HG02840 (cell line): ENCODE data around the gene EIF4G1.

ENCODE experiments used
- ATAC-seq: cut with Tn5 transposase; IDR thresholded peaks from one replicate; pipeline ENCODE4 v1.9.1; 2021; ENCODE audit warnings: mild to moderate bottlenecking, moderate library complexity, moderate number of reproducible peaks; ENCODE audit not compliant: unreplicated experiment, low FRiP score

Gene EIF4G1

DNA sequence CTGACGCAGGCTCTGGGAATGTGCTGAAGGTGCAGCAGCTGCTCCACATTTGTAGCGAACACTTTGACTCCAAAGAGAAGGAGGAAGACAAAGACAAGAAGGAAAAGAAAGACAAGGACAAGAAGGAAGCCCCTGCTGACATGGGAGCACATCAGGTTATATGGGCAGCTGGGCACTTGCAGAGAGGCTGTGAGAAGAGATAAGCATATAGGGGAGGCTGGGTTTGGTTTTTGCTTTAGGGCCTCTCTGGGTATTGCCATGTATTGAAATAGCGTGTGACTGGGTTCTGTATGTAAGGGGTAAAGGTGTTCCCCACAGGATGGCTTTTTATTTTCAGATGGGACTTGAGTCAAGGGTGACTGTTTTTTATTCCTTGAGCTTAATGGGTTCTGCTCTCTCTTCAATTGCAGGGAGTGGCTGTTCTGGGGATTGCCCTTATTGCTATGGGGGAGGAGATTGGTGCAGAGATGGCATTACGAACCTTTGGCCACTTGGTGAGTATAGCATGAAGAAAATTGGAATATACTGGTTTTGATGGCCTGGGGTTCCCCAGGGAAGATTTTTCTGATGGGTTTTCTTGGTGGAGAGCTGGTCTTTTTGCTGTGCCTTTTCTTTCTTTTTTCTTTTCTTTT, 7.9 kb upstream of the EIF4G1 start:
- ATAC-seq: no peak

DNA sequence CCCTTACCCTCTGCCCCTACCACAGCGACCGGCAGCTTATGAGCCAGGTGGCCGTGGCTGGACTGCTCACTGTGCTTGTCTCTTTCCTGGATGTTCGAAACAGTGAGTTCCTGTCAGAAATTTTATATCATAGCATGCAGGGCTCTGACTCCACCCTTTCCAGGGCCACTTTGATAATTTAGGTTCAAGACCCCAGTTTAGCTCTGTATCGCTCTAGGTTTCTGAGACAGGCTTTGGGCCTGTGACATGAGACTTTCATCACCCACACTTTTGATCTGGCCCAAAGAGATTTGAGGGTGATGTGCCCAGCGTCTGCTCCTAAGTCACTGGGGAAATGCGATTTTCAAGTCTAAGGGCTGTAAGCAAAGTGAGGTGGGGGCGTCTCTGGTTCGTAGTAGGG, 6.5 kb upstream of the EIF4G1 start:
- no peak for ATAC-seq

DNA sequence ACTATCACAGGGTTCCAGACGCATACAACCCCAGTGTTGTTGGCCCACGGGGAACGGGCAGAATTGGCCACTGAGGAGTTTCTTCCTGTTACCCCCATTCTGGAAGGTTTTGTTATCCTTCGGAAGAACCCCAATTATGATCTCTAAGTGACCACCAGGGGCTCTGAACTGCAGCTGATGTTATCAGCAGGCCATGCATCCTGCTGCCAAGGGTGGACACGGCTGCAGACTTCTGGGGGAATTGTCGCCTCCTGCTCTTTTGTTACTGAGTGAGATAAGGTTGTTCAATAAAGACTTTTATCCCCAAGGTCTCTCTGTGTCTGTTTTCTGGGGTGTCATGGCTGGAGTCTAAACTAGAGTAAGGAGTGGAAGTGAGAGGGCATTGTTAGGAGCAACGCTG, 5.7 kb upstream of the EIF4G1 start:
- no peak for ATAC-seq

DNA sequence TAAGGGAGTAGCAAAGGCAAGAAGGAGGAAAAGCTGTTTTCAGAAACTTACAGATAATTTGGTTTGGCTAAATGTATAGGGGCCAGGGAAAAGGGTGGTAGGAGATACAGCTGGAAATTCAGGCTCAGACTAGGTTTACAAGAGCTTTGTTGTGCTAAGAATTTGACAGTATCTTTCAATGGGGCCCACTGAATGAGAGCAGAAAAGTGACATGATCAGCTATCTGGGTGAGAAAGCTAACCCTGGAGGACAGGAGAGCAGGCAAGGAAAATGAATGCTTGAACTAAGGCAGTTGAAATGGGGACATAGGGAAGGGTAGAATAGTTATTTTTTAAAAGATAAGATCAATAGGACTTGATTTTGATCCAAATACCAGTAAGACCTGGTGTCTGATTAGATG, 2.8 kb upstream of the EIF4G1 start:
- ATAC-seq: no peak

DNA sequence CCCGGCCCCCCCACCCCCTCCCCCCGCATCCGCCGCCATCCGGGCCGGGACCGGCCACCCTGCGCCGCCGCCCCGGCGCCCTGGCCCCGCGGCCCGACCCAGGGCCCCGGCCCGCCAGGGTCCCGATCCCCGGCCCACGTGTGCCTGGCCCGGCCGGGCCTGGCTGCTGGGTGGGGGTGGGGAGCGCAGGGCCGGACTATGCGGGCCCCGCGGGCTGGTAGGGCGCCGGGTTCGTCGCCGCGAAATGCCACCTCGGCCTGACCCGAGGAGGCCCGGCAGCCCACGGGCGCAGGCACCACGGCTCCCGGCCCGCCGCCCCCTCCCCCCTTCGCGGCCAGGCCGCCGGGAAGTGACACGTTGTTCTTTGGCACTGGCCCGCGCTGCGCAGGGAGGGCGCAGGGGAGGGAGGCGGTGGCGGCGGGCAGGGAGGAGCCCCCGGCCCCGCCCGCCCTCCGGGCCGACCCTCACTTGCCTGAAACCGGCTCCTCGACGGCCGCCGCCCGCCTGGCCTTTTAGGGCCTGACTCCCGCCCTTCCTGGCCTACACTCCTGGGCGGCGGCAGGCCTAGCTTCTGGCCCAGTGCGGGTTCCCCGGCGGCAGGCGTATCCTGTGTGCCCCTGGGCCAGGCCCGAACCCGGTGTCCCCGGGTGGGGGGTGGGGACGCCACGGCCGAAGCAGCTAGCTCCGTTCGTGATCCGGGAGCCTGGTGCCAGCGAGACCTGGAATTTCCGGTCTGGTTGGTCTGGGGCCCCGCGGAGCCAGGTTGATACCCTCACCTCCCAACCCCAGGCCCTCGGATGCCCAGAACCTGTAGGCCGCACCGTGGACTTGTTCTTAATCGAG, 515 bp downstream of the EIF4G1 start:
- peak; percentile 30 for ATAC-seq

DNA sequence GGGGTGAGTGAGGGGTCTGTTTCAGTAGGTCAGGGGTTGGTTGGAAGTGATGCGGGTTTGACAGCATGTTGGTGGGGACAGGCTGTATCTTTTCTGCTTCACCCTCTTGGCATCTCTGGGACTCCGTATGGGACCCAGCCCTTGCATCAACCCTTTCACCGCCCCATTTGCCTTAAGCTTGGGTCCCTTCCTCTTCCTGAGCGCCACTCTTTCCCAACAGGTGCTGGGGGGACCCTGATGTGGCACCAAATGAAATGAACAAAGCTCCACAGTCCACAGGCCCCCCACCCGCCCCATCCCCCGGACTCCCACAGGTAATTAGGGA, 1.1 kb downstream of the EIF4G1 start:
- ATAC-seq: no peak

DNA sequence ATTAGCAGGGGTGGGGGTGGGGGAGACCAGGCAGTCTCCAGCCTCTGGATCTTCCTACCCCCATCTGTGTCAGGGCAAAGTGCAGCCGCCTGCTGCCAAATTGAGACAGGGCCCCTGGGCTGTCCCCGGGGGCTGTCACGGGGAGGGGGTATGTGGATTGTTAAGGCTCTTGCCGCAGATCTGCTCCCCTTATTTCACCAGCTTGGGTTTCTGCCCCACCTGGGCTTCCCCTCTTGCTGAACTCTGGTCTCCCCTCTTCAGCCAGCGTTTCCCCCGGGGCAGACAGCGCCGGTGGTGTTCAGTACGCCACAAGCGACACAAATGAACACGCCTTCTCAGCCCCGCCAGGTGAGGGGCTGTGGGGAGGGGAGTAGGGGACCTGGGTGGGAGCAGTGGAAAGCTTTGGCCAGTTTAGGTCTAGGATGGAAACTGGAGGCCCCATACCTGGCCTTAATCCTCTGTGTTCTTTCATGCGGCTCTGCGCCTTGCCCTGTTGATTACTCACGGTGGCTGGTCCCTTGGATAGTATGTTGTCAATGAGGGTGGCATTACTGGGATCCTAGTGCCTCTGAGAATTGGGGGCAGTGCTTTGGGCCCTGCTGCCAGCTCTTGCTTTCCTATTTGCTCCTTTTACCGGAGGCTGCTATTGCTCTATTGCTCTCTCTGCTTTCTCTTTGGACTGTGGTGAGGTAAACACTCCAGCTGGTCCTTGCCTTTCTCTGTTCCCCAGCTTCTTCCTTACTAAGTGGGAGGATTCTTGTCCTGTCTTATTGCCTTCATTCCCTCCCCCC, 1.7 kb downstream of the EIF4G1 start:
- ATAC-seq: no peak

DNA sequence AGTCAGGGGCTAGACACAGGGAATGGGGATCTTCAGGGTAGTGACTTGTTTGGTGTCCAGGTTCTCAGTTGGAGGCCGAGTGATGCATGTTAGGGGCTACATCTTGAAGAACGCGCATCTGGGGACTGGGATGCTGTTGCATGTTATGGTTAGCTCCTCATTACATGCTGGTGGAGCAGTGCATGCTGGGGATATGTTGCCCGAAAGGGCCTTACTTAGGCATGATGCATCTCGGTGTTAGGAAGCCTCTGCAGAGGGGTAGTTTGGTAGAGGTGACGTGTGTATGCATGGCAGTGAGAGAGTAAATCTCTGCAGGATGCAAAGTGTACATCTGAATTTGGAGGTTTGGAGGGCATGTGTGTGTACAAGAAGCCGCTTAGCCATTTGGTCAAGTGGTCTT, 2.4 kb downstream of the EIF4G1 start:
- ATAC-seq: no peak

DNA sequence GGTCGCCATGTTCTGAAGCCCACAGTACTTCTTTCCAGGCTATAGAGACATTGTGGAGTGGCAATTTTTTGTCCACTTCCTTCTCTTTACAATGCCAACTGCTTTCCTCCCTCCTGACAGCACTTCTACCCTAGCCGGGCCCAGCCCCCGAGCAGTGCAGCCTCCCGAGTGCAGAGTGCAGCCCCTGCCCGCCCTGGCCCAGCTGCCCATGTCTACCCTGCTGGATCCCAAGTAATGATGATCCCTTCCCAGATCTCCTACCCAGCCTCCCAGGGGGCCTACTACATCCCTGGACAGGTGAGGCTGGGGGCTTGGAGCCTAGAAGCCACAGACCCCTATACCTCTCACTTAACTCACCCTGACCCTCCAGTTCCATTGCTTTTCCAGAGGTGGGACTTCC, 2.8 kb downstream of the EIF4G1 start:
- no peak for ATAC-seq

DNA sequence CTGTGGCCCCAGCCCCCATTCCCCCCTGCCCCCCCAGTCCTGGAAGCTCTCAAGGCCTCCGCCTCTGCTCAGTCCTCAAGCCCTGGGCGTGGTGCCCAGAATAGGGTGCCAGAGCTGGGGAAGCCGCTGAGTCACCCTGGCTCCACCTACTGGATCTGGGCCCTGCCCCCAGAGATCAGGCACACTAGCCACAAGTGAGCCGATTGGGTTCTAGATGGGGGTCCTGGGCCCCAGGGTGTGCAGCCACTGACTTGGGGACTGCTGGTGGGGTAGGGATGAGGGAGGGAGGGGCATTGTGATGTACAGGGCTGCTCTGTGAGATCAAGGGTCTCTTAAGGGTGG, 5.7 kb downstream of the EIF4G1 start:
- no peak for ATAC-seq

DNA sequence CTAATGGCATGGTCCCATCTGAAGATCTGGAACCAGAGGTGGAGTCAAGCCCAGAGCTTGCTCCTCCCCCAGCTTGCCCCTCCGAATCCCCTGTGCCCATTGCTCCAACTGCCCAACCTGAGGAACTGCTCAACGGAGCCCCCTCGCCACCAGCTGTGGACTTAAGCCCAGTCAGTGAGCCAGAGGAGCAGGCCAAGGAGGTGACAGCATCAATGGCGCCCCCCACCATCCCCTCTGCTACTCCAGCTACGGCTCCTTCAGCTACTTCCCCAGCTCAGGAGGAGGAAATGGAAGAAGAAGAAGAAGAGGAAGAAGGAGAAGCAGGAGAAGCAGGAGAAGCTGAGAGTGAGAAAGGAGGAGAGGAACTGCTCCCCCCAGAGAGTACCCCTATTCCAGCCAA, 7.3 kb downstream of the EIF4G1 start:
- no peak for ATAC-seq

DNA sequence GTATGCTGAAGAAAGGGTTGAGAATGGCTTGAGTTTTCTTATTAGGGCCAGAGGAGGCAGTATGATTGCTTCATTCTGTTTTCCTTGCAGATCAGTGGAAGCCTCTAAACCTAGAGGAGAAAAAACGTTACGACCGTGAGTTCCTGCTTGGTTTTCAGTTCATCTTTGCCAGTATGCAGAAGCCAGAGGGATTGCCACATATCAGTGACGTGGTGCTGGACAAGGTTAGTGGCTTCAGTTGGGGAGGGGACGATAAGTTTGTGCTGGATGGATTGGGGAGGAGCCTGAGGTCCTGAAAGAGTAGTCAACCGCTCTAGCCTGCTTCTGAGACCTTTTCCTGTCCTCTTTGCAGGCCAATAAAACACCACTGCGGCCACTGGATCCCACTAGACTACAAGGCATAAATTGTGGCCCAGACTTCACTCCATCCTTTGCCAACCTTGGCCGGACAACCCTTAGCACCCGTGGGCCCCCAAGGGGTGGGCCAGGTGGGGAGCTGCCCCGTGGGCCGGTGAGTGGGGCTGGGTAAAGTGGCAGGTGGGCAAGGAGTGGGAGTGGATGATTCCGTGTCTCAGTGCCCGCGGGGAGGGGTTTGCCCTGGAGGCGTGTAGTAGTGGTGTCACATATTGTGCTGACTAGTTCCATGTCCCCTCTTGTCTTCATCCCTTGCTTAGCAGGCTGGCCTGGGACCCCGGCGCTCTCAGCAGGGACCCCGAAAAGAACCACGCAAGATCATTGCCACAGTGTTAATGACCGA, 8.5 kb downstream of the EIF4G1 start:
- no peak for ATAC-seq

DNA sequence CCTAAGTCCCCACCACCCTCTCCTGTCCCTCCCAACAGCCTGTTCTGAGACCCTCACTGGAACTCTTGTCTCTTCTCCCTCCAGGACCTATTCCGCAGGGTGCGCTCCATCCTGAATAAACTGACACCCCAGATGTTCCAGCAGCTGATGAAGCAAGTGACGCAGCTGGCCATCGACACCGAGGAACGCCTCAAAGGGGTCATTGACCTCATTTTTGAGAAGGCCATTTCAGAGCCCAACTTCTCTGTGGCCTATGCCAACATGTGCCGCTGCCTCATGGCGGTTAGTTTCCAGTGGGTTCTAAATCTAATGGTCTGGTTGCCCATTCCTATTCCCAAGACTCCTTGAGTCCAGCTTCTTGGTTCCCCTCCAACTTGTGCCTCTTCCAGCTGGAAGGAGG, 9.3 kb downstream of the EIF4G1 start:
- no peak for ATAC-seq

DNA sequence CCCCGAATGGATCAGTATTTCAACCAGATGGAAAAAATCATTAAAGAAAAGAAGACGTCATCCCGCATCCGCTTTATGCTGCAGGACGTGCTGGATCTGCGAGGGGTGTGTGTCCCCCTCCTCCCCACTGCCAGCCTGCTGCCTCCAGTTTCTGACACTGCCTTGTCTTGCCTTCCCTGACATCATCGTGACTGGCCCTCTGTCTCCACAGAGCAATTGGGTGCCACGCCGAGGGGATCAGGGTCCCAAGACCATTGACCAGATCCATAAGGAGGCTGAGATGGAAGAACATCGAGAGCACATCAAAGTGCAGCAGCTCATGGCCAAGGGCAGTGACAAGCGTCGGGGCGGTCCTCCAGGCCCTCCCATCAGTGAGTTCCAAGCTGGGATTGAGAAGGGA, 10.9 kb downstream of the EIF4G1 start:
- ATAC-seq: no peak

DNA sequence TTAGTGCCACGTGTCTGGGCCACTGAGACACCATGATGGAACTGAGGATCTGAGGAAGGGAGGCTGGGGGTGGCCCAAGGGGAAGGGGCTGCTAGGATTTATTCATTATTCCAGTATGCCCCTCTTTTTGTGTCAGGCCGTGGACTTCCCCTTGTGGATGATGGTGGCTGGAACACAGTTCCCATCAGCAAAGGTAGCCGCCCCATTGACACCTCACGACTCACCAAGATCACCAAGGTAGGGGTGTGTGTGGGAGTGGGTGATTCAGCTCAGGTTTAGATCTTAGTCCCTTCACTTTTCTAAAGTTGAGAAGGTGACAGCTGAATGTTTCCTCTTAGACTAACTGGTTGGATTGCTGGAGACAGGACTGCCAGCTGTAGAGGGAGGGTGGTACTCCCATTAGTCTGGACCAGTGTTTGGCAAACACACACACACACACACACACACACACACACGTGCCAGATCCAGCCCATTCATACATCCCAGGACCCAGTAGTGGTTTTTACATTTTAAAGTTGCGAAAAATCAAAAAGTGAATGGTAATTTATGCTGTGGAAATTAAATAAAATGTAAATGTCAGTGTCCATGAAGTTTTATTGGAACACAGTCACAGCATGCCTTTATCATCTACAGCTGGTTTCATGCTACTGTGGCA, 11.4 kb downstream of the EIF4G1 start:
- no peak for ATAC-seq

DNA sequence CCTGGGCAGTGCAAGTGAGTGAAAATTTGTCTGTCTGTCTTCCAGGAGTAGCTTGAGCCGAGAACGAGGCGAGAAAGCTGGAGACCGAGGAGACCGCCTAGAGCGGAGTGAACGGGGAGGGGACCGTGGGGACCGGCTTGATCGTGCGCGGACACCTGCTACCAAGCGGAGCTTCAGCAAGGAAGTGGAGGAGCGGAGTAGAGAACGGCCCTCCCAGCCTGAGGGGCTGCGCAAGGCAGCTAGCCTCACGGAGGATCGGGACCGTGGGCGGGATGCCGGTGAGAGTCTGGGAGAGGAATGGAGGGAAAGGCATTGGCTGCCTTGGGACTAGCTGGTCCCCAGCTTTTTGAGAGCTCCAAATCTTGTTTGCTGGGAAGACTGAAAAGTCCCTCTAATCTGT, 12.8 kb downstream of the EIF4G1 start:
- no peak for ATAC-seq

DNA sequence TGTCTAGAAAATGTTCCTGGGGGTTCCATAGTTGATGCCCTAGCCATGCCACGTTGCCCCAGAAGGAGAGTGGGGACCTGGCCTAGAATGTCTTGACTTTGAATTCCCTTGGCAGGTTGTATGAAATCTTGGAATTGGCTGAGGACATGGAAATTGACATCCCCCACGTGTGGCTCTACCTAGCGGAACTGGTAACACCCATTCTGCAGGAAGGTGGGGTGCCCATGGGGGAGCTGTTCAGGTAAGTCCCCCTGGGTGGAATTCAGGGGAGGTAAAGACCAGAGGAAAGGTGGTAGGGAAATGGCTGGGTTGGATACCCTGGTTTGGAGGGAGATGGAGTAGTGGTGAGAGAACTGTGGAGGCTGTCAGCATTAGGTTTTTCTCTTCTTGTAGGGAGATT, 14.1 kb downstream of the EIF4G1 start:
- no peak for ATAC-seq

DNA sequence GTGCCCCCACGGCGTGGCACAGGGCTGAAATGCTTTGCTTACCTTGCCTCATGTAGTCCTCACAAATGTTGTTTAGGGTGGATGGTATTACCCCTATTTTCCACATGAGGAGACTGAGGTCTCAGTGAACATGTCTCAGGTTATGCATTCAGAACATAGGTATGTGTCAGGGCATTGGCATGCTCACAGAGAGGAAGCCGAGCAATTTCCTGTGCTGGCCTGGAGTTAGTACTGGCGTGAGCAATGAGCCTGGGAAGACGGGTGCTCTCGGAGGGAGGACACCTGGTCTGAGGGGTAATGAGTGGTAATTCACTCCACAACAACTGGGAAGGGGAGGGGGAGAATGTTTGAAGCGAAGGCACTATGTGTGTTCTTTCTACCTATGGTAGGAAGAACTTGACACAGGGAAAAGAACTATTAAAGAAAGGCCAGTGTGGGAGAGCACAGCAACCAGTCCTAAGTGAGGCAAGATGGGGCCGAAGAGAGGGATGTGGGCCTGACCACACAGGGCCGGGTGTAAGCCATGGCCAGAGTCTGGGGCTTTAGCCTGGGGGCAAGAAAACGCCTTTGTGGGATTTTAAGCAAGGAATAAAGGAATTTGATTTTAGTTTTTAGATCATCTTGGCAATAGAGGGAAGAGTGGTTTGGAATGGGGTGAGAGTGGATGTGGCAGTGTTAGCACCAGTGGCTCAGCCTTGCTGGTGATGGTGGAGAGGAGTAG, 18.1 kb downstream of the EIF4G1 start:
- no peak for ATAC-seq

DNA sequence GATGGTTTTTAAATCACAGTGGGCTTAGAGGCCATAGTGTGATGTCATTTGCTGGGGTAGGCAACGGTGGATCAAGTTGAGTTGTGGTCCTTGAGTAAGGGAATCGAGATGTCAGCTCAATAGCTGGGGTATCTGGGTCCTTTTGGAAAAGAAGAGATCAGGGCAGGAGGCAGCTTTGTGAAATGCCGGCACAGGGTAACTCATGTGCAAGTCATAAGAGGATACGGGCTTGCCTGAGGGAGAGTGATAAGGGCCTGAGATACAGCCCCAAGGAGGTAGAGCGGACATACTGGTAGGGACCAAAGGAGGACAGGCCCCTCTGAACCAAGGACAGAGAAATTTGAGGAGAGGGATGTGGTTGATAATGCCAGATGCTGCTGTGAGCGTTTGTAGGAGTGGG, 18.8 kb downstream of the EIF4G1 start:
- no peak for ATAC-seq

DNA sequence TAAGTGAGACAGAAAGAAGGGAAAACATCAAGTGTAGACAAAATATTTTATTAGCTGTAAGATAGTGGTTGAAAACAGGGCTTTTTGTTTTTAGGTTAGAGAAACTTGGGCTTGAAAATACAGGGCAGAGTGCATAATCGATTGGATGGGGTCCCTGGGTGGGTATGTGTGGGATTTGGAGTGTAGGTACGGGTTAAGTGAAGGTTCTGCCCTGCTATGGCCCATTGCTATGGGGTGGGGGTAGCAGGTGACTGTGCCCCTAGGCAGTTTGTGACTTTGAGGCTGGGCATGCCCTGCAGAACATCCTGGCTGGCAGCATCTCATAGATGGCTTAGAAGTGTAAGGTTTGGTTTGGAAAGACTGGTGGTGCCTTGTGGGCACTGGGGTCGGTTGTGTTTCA, 19.3 kb downstream of the EIF4G1 start:
- no peak for ATAC-seq
